ENCODE results near the gene CD96.

The CD96 gene

DNA sequence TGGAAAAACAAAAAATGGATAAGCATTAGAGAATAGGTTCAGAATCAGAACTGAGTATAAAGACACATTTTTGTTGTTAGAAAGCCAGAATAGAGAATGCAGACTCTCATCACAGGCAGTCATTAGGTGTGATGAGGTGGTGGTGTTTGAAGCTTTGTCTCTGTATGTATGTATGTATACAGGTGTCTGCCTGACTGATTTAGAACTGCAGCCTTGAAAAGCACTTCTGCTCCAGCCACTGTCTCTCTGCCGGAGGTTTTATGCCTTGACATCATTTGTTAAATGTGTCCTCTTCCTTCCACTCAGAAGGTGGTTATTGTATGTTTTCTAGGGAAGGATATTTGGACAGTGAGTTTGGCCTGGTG lies 133.8 kb downstream of the CD96 start:
- DNase-seq (ENCODE audit: low read depth in 1 of 2, low spot score in 1 of 2): no peak

DNA sequence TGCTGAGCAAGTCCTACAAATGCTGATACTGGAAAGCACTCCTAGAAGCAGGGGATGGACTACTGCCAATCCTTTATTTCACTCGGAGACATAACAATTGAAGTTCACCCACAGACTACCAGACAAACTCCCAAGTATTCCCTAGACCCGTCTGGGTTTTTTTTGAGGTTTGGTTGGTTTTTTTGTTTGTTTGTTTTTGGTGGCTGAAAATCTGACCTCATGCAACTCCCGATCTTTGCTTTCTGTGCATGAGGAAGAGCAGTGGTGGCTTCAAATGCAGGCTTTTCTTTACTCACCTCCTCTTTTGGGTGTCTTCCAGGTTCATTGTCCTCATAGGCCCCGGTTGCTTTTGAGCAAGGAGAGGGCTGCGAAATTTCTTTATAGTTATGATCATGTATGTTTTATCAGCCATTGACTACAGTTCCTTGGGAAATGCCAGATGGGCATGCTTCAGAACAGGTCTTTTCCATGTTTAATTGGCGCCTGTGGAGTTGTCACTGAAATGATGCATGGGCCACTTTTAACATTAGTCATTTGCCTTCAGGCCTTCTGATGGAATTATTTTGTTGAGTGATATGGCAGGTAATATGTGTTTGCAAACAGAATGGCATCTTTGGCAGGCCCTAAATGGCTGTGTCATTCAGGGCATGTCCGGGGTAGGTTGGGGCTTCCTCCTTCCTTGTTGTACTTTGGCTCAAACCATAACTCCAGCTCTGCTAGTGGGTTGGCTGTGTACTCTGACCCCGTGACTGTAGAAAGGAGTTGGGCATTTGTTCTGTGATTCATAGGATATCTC lies 134.4 kb downstream of the CD96 start:
- Histone ChIP-seq H3K27ac (replicated peaks) (no peak overlapping the region), H3K4me3 (replicated peaks; ENCODE audit: insufficient read depth, low read length) (no peak overlapping the region), H3K27me3 (ENCODE audit: insufficient read depth, poor library complexity, severe bottlenecking) (no peaks in the 10 kb centered on the region)
- no peak for DNase-seq (ENCODE audit: low read depth in 1 of 2, low spot score in 1 of 2)
- TF ChIP-seq REST (IDR thresholded peaks at IDR 0.05; ENCODE audit: insufficient replicate concordance, low read depth) (no peak), POLR2AphosphoS5 (IDR thresholded peaks at IDR 0.05; ENCODE audit: low read depth) (no peak), GABPA (IDR thresholded peaks at IDR 0.05; ENCODE audit: low read depth) (no peak), CTCF (IDR thresholded peaks at IDR 0.05; ENCODE audit: insufficient read depth, low read length) (no peak), SPI1 (IDR thresholded peaks at IDR 0.05; ENCODE audit: borderline replicate concordance, low read depth) (no peak)

More for the DNA sequence above, 133.8 kb downstream of the CD96 start:
- H3K4me3 ChIP-seq (replicated peaks; ENCODE audit: insufficient read depth, low read length): no peak overlapping the region
- no peak for TF ChIP-seq CTCF (IDR thresholded peaks at IDR 0.05; ENCODE audit: insufficient read depth, low read length)
- no peak for TF ChIP-seq SPI1 (IDR thresholded peaks at IDR 0.05; ENCODE audit: borderline replicate concordance, low read depth)
- TF ChIP-seq GABPA (IDR thresholded peaks at IDR 0.05; ENCODE audit: low read depth): no peak
- TF ChIP-seq REST (IDR thresholded peaks at IDR 0.05; ENCODE audit: insufficient replicate concordance, low read depth): no peak
- no peak for TF ChIP-seq POLR2AphosphoS5 (IDR thresholded peaks at IDR 0.05; ENCODE audit: low read depth)
- H3K27me3 ChIP-seq (ENCODE audit: insufficient read depth, poor library complexity, severe bottlenecking): no peaks in the 10 kb centered on the region
- no peak overlapping the region for H3K27ac ChIP-seq (replicated peaks)

DNA sequence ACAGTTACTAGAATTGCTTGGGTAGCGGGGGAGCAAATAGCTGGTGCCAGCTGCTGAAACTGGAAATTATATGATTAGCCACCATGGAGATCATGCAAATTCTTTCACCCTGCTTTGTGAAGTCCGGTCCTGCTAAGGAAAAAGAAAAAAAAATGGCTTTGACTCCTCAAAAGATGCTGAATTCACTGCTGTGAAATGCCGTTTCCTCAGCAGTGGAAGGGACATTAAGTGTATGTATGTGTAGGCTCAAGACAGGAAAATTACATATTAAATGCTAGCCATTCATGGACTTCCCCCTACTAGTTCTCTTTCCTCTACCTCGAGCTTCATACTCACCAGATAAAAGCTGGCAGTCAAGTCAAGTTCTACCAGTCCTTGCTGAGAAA lies 135.0 kb downstream of the CD96 start:
- no peaks in the 10 kb centered on the region for H3K27me3 ChIP-seq (ENCODE audit: insufficient read depth, poor library complexity, severe bottlenecking)
- H3K4me3 ChIP-seq (replicated peaks; ENCODE audit: insufficient read depth, low read length): no peak overlapping the region
- H3K27ac ChIP-seq (replicated peaks): no peak overlapping the region
- DNase-seq (ENCODE audit: low read depth in 1 of 2, low spot score in 1 of 2): no peak
- TF ChIP-seq GABPA (IDR thresholded peaks at IDR 0.05; ENCODE audit: low read depth): no peak
- TF ChIP-seq SPI1 (IDR thresholded peaks at IDR 0.05; ENCODE audit: borderline replicate concordance, low read depth): no peak
- TF ChIP-seq POLR2AphosphoS5 (IDR thresholded peaks at IDR 0.05; ENCODE audit: low read depth): no peak
- no peak for TF ChIP-seq CTCF (IDR thresholded peaks at IDR 0.05; ENCODE audit: insufficient read depth, low read length)
- TF ChIP-seq REST (IDR thresholded peaks at IDR 0.05; ENCODE audit: insufficient replicate concordance, low read depth): no peak

All from HL-60 (cell line).